ENCODE measurements around the gene HELQ. TPM values are rescaled to one million over a fixed set of nuclear protein-coding genes. Genes with fewer than 3 reads are reported as not detected.

The HELQ gene
- total and polyA plus RNA-seq, 2 donors (not counting 1 experiment from before 2014, with no cell fraction given), result 21.7 to 42.4 TPM

GRCh38 chr4:83431200-83431599, 24.4 kb downstream of the HELQ start:
- Histone ChIP-seq H3K4me1 (ENCODE audit: control insufficient read depth in 2 of 2, insufficient read depth in 2 of 2, low read length in 2 of 2) (no peaks in the 10 kb centered on the region), H3K9me3 (ENCODE audit: control extremely low read depth in 1 of 3, control insufficient read depth in 2 of 3, insufficient read depth in 1 of 3, low read length in 2 of 3) (no peaks in the 10 kb centered on the region), H3K27ac (ENCODE audit: low read length in 2 of 2) (no peak overlapping the region), H3K79me2 (ENCODE audit: control insufficient read depth, insufficient read depth, low read length) (peaks cover 7% of the 10 kb centered on the region), H4K20me1 (ENCODE audit: control insufficient read depth, insufficient read depth, low read length, poor library complexity, severe bottlenecking) (no peaks in the 10 kb centered on the region), H2AFZ (ENCODE audit: insufficient read depth, low read depth, low read length, poor library complexity, severe bottlenecking) (no peak overlapping the region), H3K9ac (ENCODE audit: low read length) (no peak overlapping the region), H3K4me3 (ENCODE audit: control extremely low read depth in 1 of 5, extremely low read depth in 1 of 5, insufficient read depth in 1 of 5, low read depth in 2 of 5, low read length in 4 of 5) (no peak overlapping the region), H3K27me3 (replicated peaks in 1 of 4; ENCODE audit: control extremely low read depth in 1 of 4, control insufficient read depth in 3 of 4, insufficient read depth in 4 of 4, low read length in 3 of 4) (no peaks in the 10 kb centered on the region), H3K36me3 (replicated peaks in 1 of 2; ENCODE audit: control extremely low read depth in 1 of 2, control insufficient read depth in 1 of 2, extremely low read depth in 1 of 2, insufficient read depth in 2 of 2, low read length in 1 of 2) (peaks cover 7 to 44% of the 10 kb centered on the region in 2 experiments), H3K4me2 (replicated peaks; ENCODE audit: low read depth, low read length, poor library complexity, severe bottlenecking) (no peak overlapping the region)
- intact Hi-C loops (cut with micrococcal nuclease), result no loop called here
- no peak for ATAC-seq (ENCODE audit: low read depth)
- POLR2A ChIA-PET, result no interaction called here
- no peak for TF ChIP-seq EZH2 (IDR thresholded peaks at IDR 0.05; ENCODE audit: borderline replicate concordance, insufficient read depth, low read depth, low read length, poor library complexity, severe bottlenecking)
- no peak for TF ChIP-seq CTCF (IDR thresholded peaks at IDR 0.05)
- Mint-ChIP-seq H3K27ac (no peak overlapping the region), H3K9me3 (ENCODE audit: insufficient read depth) (no peaks in the 10 kb centered on the region), H3K4me1 (no peaks in the 10 kb centered on the region), H3K4me3 (no peak overlapping the region), H3K27me3 (no peaks in the 10 kb centered on the region)
- DNase-seq, result no peak
- WGBS (ENCODE audit: insufficient coverage), result no CpG with 5 or more reads among the region's 1 CpG
- CTCF ChIA-PET, result no interaction called here

- ATAC-seq (ENCODE audit: low read depth) (no peak), DNase-seq (no peak)
- TF ChIP-seq EZH2 (IDR thresholded peaks at IDR 0.05; ENCODE audit: borderline replicate concordance, insufficient read depth, low read depth, low read length, poor library complexity, severe bottlenecking) (no peak), CTCF (IDR thresholded peaks at IDR 0.05) (no peak)
- Histone ChIP-seq H3K4me3 (ENCODE audit: control extremely low read depth in 1 of 5, extremely low read depth in 1 of 5, insufficient read depth in 1 of 5, low read depth in 2 of 5, low read length in 4 of 5) (no peak overlapping the region), H3K79me2 (ENCODE audit: control insufficient read depth, insufficient read depth, low read length) (no peaks in the 10 kb centered on the region), H3K27ac (ENCODE audit: low read length in 2 of 2) (no peak overlapping the region), H3K36me3 (replicated peaks in 1 of 2; ENCODE audit: control extremely low read depth in 1 of 2, control insufficient read depth in 1 of 2, extremely low read depth in 1 of 2, insufficient read depth in 2 of 2, low read length in 1 of 2) (peaks cover 8 to 67% of the 10 kb centered on the region in 2 experiments), H3K9me3 (ENCODE audit: control extremely low read depth in 1 of 3, control insufficient read depth in 2 of 3, insufficient read depth in 1 of 3, low read length in 2 of 3) (no peaks in the 10 kb centered on the region), H3K4me1 (ENCODE audit: control insufficient read depth in 2 of 2, insufficient read depth in 2 of 2, low read length in 2 of 2) (no peaks in the 10 kb centered on the region), H3K4me2 (replicated peaks; ENCODE audit: low read depth, low read length, poor library complexity, severe bottlenecking) (no peak overlapping the region), H2AFZ (ENCODE audit: insufficient read depth, low read depth, low read length, poor library complexity, severe bottlenecking) (no peak overlapping the region), H4K20me1 (ENCODE audit: control insufficient read depth, insufficient read depth, low read length, poor library complexity, severe bottlenecking) (no peaks in the 10 kb centered on the region), H3K9ac (ENCODE audit: low read length) (no peak overlapping the region), H3K27me3 (replicated peaks in 1 of 4; ENCODE audit: control extremely low read depth in 1 of 4, control insufficient read depth in 3 of 4, insufficient read depth in 4 of 4, low read length in 3 of 4) (no peaks in the 10 kb centered on the region)
- Mint-ChIP-seq H3K4me1 (no peaks in the 10 kb centered on the region), H3K4me3 (no peak overlapping the region), H3K27ac (no peak overlapping the region), H3K9me3 (ENCODE audit: insufficient read depth) (no peaks in the 10 kb centered on the region), H3K27me3 (no peaks in the 10 kb centered on the region)
- ChIA-PET POLR2A (no interaction called here), CTCF (interaction anchor here (1.1 to 1.3 kb wide), 2 partner anchors 9 to 11 kb away, joined by 3 read pairs; no protein-coding TSS in a partner anchor)
- intact Hi-C loops (cut with micrococcal nuclease), result no loop called here
Observed at GRCh38 chr4:83418211-83418610, 37.4 kb downstream of the HELQ start.
